Left ventricle myocardium inferior (tissue), 1 donor: ENCODE data around the gene PSG6. TPM values are rescaled to one million over a fixed set of nuclear protein-coding genes. Genes with fewer than 3 reads are reported as not detected.
A peak's percentile ranks its signal among the peaks of the same experiment; 100 is the strongest.
"Not testable (repeated sequence)": the region's sequence is repeated elsewhere in the genome, so short reads cannot be mapped to it uniquely, and the experiment has no call there.

Source experiments
- DNase-seq: peaks from one replicate; pipeline ENCODE4 v3.0.0-alpha.2; 2020
- H3K27ac ChIP-seq: fragments of 200-600 bp; replicated peaks from 2 replicates; pipeline ENCODE4 v1.8.0; 2021
- H3K27me3 ChIP-seq: fragments of 200-600 bp; 2 replicates; pipeline ENCODE4 v1.8.0; 2021; ENCODE audit warnings: low read depth
- H3K36me3 ChIP-seq: fragments of 200-600 bp; 2 replicates; pipeline ENCODE4 v1.8.0; 2021
- H3K4me1 ChIP-seq: fragments of 200-600 bp; 2 replicates; pipeline ENCODE4 v1.8.0; 2021
- H3K4me3 ChIP-seq: fragments of 200-600 bp; 2 replicates; pipeline ENCODE4 v1.8.0; 2021; ENCODE audit warnings: mild to moderate bottlenecking, moderate library complexity
- H3K9me3 ChIP-seq: fragments of 200-600 bp; replicated peaks from 2 replicates; pipeline ENCODE4 v1.8.0; 2021
- intact Hi-C: fragments of 100-400 bp; cut with micrococcal nuclease; formaldehyde crosslinking; loops from one replicate; pipeline ENCODE4 v1.11.0; 2022
- total RNA-seq: library from RNA; stranded (reverse); fragmentation: NEBNext Ultra II Directional; extraction: Animal tissue kit (Norgen Biotek cat#: 25700); gene quantifications from one replicate; pipeline ENCODE4 v1.2.1, GENCODE V29; 2021
- TF ChIP-seq, protein P1 (sequence below): fragments of 200-600 bp; IDR thresholded peaks from 2 replicates; pipeline ENCODE4 v1.8.0; 2021; ENCODE audit warnings: antibody characterized with exemption, mild to moderate bottlenecking, borderline replicate concordance
- donor health status: DM: no; HTN: yes; CAD: no; lungs with severe emphysema.

The PSG6 gene
- total RNA-seq, 1 donor from 2014 or later: not detected

DNA sequence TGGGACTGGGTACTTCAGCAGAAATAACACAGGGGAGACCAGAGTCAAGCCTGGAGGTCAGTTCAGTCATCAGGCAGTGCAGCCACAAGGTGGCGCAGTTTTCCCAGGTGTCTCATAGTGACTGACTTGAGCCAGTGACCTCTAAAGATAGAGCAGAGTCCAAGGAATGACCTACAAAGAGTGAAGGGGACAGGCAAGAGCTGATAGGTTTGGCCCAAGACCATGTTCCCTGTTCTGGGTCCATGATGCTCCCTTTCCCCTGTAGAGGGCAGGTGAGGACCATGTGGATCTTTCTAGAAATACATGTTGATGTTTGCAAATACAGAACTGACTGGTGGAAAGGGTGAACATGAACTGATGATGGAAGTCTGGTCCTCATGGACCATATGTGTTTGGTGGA is 12.5 kb upstream of the PSG6 start:
- intact Hi-C loops, H3K9me3 ChIP-seq, H3K27ac ChIP-seq, DNase-seq, H3K4me3 ChIP-seq, H3K36me3 ChIP-seq, H3K4me1 ChIP-seq: not testable (repeated sequence)
- TF ChIP-seq, protein P1, sequence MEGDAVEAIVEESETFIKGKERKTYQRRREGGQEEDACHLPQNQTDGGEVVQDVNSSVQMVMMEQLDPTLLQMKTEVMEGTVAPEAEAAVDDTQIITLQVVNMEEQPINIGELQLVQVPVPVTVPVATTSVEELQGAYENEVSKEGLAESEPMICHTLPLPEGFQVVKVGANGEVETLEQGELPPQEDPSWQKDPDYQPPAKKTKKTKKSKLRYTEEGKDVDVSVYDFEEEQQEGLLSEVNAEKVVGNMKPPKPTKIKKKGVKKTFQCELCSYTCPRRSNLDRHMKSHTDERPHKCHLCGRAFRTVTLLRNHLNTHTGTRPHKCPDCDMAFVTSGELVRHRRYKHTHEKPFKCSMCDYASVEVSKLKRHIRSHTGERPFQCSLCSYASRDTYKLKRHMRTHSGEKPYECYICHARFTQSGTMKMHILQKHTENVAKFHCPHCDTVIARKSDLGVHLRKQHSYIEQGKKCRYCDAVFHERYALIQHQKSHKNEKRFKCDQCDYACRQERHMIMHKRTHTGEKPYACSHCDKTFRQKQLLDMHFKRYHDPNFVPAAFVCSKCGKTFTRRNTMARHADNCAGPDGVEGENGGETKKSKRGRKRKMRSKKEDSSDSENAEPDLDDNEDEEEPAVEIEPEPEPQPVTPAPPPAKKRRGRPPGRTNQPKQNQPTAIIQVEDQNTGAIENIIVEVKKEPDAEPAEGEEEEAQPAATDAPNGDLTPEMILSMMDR: peak; percentile 43
- peaks cover 19% of the 10 kb centered on the region for H3K27me3 ChIP-seq

GRCh38 chr19:42928896-42929295 is 11.2 kb upstream of the PSG6 start:
- H3K4me1 ChIP-seq: no peaks in the 10 kb centered on the region
- no peak overlapping the region for H3K27ac ChIP-seq
- TF ChIP-seq, protein P1: no peak
- H3K36me3 ChIP-seq: no peaks in the 10 kb centered on the region
- no peak for DNase-seq
- H3K4me3 ChIP-seq: no peak overlapping the region
- intact Hi-C loops: no loop called here
- peaks cover 23% of the 10 kb centered on the region for H3K27me3 ChIP-seq
- H3K9me3 ChIP-seq: no peaks in the 10 kb centered on the region

- Histone ChIP-seq H3K27me3 (peaks cover 36% of the 10 kb centered on the region), H3K4me3 (no peak overlapping the region), H3K27ac (no peak overlapping the region), H3K9me3 (no peaks in the 10 kb centered on the region), H3K36me3 (no peaks in the 10 kb centered on the region), H3K4me1 (no peaks in the 10 kb centered on the region)
- intact Hi-C loops: no loop called here
- no peak for DNase-seq
- TF ChIP-seq, protein P1: no peak
Measured at GRCh38 chr19:42926781-42927180, 9.1 kb upstream of the PSG6 start.

DNA sequence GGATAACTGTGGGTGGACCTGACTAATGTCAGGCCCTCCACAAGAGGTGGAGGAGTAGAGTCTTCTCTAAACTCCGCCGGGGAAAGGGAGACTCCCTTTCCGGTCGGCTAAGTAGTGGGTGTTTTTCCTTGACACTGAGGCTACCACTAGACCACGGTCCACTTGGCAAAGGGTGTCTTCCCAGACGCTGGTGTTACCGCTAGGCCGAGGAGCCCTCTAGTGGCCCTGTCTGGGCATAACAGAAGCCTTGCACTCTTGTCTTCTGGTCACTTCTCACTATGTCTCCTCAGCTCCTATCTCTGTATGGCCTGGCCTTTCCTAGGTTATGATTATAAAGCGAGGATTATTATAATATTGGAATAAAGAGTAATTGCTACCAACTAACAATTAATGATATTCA is 5.4 kb upstream of the PSG6 start:
- H3K27me3 ChIP-seq: peaks cover 55% of the 10 kb centered on the region
- DNase-seq, intact Hi-C loops, H3K4me1 ChIP-seq, H3K36me3 ChIP-seq, H3K9me3 ChIP-seq, H3K4me3 ChIP-seq, H3K27ac ChIP-seq: not testable (repeated sequence)
- TF ChIP-seq, protein P1: peak; percentile 64

GRCh38 chr19:42920971-42921370 is 3.3 kb upstream of the PSG6 start:
- not testable (repeated sequence) for H3K9me3 ChIP-seq

GRCh38 chr19:42919757-42920079 is 2.0 kb upstream of the PSG6 start:
- TF ChIP-seq, protein P1: no peak
- no peak for DNase-seq
- intact Hi-C loops: no loop called here

More at GRCh38 chr19:42920971-42921370, 3.3 kb upstream of the PSG6 start:
- intact Hi-C loops, H3K4me1 ChIP-seq, H3K36me3 ChIP-seq, H3K27ac ChIP-seq, DNase-seq, H3K4me3 ChIP-seq: not testable (repeated sequence)
- peaks cover 44% of the 10 kb centered on the region for H3K27me3 ChIP-seq

More at GRCh38 chr19:42919757-42920079, 2.0 kb upstream of the PSG6 start:
- no peak overlapping the region for H3K27ac ChIP-seq
- H3K27me3 ChIP-seq: peaks cover 36% of the 10 kb centered on the region
- no peak overlapping the region for H3K4me3 ChIP-seq
- H3K4me1 ChIP-seq: no peaks in the 10 kb centered on the region
- no peaks in the 10 kb centered on the region for H3K9me3 ChIP-seq
- no peaks in the 10 kb centered on the region for H3K36me3 ChIP-seq
